OCI-LY1 (cell line): ENCODE results near the gene SUMO1.

ENCODE experiments used
- H2AFZ ChIP-seq: fragments of 200-600 bp; sonication (generic), shearing (Covaris generic); 2 replicates; pipeline ENCODE4 v1.6.0; 2014; ENCODE audit warnings: antibody characterized with exemption, mild to moderate bottlenecking, low read length
- H3F3A ChIP-seq: fragments of 200-600 bp; sonication (generic), shearing (Covaris generic); 2 replicates; pipeline ENCODE4 v1.6.0; 2014; ENCODE audit warnings: mild to moderate bottlenecking, antibody characterized with exemption, low read length, moderate library complexity; ENCODE audit not compliant: insufficient read depth
- H3K27ac ChIP-seq: fragments of 200-600 bp; sonication (generic); 2 replicates; pipeline ENCODE4 v1.5.1; 2014; ENCODE audit warnings: low read length, mixed run types, mild to moderate bottlenecking, low read depth; ENCODE audit not compliant: poor library complexity, severe bottlenecking
- H3K27me3 ChIP-seq: fragments of 200-600 bp; sonication (generic); 2 replicates; pipeline ENCODE4 v1.6.0; 2014; ENCODE audit warnings: antibody characterized with exemption, mild to moderate bottlenecking, low read length, moderate library complexity; ENCODE audit not compliant: insufficient read depth
- H3K36me3 ChIP-seq: fragments of 200-600 bp; sonication (generic); 2 replicates; pipeline ENCODE4 v1.6.1; 2014; ENCODE audit warnings: mild to moderate bottlenecking, antibody characterized with exemption, low read length, moderate library complexity, mixed read lengths; ENCODE audit not compliant: insufficient read depth
- H3K4me1 ChIP-seq: fragments of 200-600 bp; sonication (generic); 2 replicates; pipeline ENCODE4 v1.5.1; 2014; ENCODE audit warnings: mild to moderate bottlenecking, low read length, moderate library complexity; ENCODE audit not compliant: insufficient read depth, severe bottlenecking
- H3K4me2 ChIP-seq: fragments of 200-600 bp; sonication (generic), shearing (Covaris generic); 2 replicates; pipeline ENCODE4 v1.6.1; 2014; ENCODE audit warnings: low read length
- H3K4me3 ChIP-seq: fragments of 200-600 bp; sonication (generic); 2 replicates; pipeline ENCODE4 v1.5.1; 2014; ENCODE audit warnings: low read length, low read depth, mild to moderate bottlenecking, mixed read lengths; ENCODE audit not compliant: poor library complexity, severe bottlenecking
- H3K79me2 ChIP-seq: fragments of 200-600 bp; shearing (Covaris generic); 2 replicates; pipeline ENCODE4 v1.6.1; 2016; ENCODE audit warnings: mixed run types, low read length, mixed read lengths; ENCODE audit not compliant: insufficient read depth
- H3K9ac ChIP-seq: fragments of 200-600 bp; sonication (generic), shearing (Covaris generic); 2 replicates; pipeline ENCODE4 v1.6.1; 2014; ENCODE audit warnings: mild to moderate bottlenecking, low read length, mixed read lengths
- H3K9me2 ChIP-seq: fragments of 200-600 bp; sonication (generic), shearing (Covaris generic); 2 replicates; pipeline ENCODE4 v1.6.1; 2014; ENCODE audit warnings: low read depth, mild to moderate bottlenecking, low read length, mixed read lengths
- H3K9me3 ChIP-seq: fragments of 200-600 bp; shearing (Covaris generic); 2 replicates; pipeline ENCODE4 v1.6.1; 2014; ENCODE audit warnings: low read length, mixed read lengths
- H4K20me1 ChIP-seq: fragments of 200-600 bp; sonication (generic), shearing (Covaris generic); 2 replicates; pipeline ENCODE4 v1.6.0; 2016; ENCODE audit warnings: mild to moderate bottlenecking, low read length; ENCODE audit not compliant: insufficient read depth
- CTCF ChIP-seq: fragments of 200-600 bp; sonication (generic), shearing (Covaris generic); IDR thresholded peaks from 2 replicates; pipeline ENCODE4 v1.5.1; 2017; ENCODE audit warnings: mild to moderate bottlenecking, antibody characterized with exemption, low read length, moderate library complexity, mixed read lengths
- EZH2 ChIP-seq: fragments of 200-600 bp; sonication (generic), shearing (Covaris generic); IDR thresholded peaks from 2 replicates; pipeline ENCODE4 v1.8.0; 2017; ENCODE audit warnings: borderline replicate concordance, mixed run types, mild to moderate bottlenecking, antibody characterized with exemption, low read length, moderate library complexity, mixed read lengths

The SUMO1 gene

DNA sequence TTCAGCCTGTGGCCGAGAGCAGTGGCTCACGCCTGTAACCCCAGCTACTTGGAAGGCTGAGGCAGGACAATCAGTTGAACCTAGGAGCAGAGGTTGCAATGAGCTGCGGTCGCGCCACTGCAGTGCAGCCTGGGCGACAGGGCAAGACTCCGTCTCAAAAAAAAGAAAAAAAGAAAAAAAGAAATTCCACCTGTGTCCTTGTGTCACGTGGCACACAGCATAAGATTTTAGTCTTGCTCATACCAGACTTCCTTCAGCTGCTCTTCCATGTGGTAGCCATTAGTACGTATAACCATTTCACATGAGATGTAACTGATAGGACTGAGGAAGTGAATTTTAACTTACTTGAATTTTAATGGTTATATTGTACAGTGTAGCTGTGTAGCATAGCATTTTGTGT, 31.2 kb upstream of the SUMO1 start:
- peak overlapping the region; percentile 6 for H3K27ac ChIP-seq
- peaks cover 54% of the 10 kb centered on the region for H3K36me3 ChIP-seq
- no peaks in the 10 kb centered on the region for H3K9me3 ChIP-seq
- H3K79me2 ChIP-seq: peaks cover 89% of the 10 kb centered on the region
- peaks cover 55% of the 10 kb centered on the region for H3K4me1 ChIP-seq
- no peaks in the 10 kb centered on the region for H3F3A ChIP-seq
- peak overlapping the region; percentile 100 for H3K4me2 ChIP-seq
- peak overlapping the region; percentile 3; the same call in 1 of the 2 replicates for H3K9ac ChIP-seq
- H4K20me1 ChIP-seq: peaks cover 22% of the 10 kb centered on the region
- H3K9me2 ChIP-seq: no peaks in the 10 kb centered on the region
- H2AFZ ChIP-seq: no peak overlapping the region
- H3K4me3 ChIP-seq: peak overlapping the region; percentile 99
- TF ChIP-seq EZH2 (no peak), CTCF (no peak)
- H3K27me3 ChIP-seq: no peaks in the 10 kb centered on the region

DNA sequence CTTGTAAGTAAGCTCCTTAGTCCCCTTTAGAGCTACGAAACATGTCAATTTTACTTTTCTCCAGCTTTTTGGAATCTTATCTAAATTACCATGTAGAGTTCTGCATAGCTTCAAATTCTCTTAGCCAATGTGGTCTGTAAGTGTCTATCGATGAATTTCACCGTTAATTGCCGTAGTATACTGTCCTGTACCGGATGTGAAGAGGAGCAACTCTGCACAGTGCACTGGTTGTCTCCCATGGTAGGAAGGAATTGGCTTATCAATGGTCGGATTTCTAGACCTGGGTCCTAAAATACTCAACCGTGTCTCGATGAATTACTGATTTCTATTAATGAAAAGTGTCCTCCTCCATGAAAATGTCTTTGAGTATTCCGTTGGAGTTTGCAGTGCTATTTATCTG, 29.1 kb upstream of the SUMO1 start:
- H2AFZ ChIP-seq: no peak overlapping the region
- H4K20me1 ChIP-seq: peaks cover 16% of the 10 kb centered on the region; the same call in 1 of the 2 replicates
- H3K9me2 ChIP-seq: no peaks in the 10 kb centered on the region
- H3K9ac ChIP-seq: peak overlapping the region; percentile 99
- H3K27me3 ChIP-seq: no peaks in the 10 kb centered on the region
- peaks cover 69% of the 10 kb centered on the region for H3K79me2 ChIP-seq
- peak overlapping the region; percentile 100 for H3K4me2 ChIP-seq
- TF ChIP-seq CTCF (no peak), EZH2 (no peak)
- H3F3A ChIP-seq: no peaks in the 10 kb centered on the region
- peaks cover 57% of the 10 kb centered on the region for H3K4me1 ChIP-seq
- H3K36me3 ChIP-seq: peaks cover 40% of the 10 kb centered on the region; the same call in 1 of the 2 replicates
- peak overlapping the region; percentile 95 for H3K27ac ChIP-seq
- no peaks in the 10 kb centered on the region for H3K9me3 ChIP-seq
- H3K4me3 ChIP-seq: peak overlapping the region; percentile 99

GRCh38 chr2:202265467-202266277, 27.3 kb upstream of the SUMO1 start, which contains the start of gene NOP58:
TSS of gene NOP58 (plus strand) at chr2:202265763. CDS start at chr2:202265942, 179 bp downstream.
- Histone ChIP-seq H3K27ac (peak within 1 kb of the TSS; percentile 95), H3K9me2 (no peaks in the 10 kb centered on the region), H3K9ac (peak within 1 kb of the TSS; percentile 99), H3K4me3 (peak within 1 kb of the TSS; percentile 99), H2AFZ (no peak within 1 kb of the TSS), H3K4me2 (peak within 1 kb of the TSS; percentile 100), H4K20me1 (peaks cover 12% of the 10 kb centered on the region; the same call in 1 of the 2 replicates), H3K36me3 (peaks cover 30% of the 10 kb centered on the region; the same call in 1 of the 2 replicates), H3K4me1 (peaks cover 40% of the 10 kb centered on the region), H3K9me3 (no peaks in the 10 kb centered on the region), H3F3A (no peaks in the 10 kb centered on the region), H3K27me3 (no peaks in the 10 kb centered on the region), H3K79me2 (peaks cover 50% of the 10 kb centered on the region)
- TF ChIP-seq EZH2 (no peak), CTCF (no peak)
